Posterior vena cava (tissue), 2 donors: Measurements from ENCODE around the gene ZNF488. TPM values are rescaled to one million over a fixed set of nuclear protein-coding genes. Genes with fewer than 3 reads are reported as not detected.

Experiments used
- DNase-seq: peaks from one replicate; pipeline ENCODE4 v3.0.0-alpha.2; 2020; ENCODE audit warnings: low spot score
- intact Hi-C, 2 donors: fragments of 100-400 bp; cut with DNase I; formaldehyde crosslinking; loops; one replicate each; pipeline versions ENCODE4 v1.14.1 to v1.14.2; 2022 to 2023
- total RNA-seq, 2 donors: library from RNA; stranded (reverse); fragmentation: NEBNext Ultra II Directional; extraction: Animal tissue kit (Norgen Biotek cat#: 25700); gene quantifications; one replicate each; pipeline ENCODE4 v1.2.1, GENCODE V29; 2021
- donor health status: DM: yes; HTN: yes; CAD: no.
- donor health status: DM: yes; HTN: yes; CAD: no.

ZNF488 gene
- total RNA-seq, 2 donors from 2014 or later, result not detected

GRCh38 chr10:47410862-47411261 lies 26.8 kb upstream of the ZNF488 start:
- intact Hi-C loops, result no loop called here
- no peak for DNase-seq

- intact Hi-C loops, result no loop called here
- DNase-seq, result no peak
Observed at GRCh38 chr10:47410271-47410670, 26.2 kb upstream of the ZNF488 start.

GRCh38 chr10:47409866-47410256 lies 25.8 kb upstream of the ZNF488 start:
- intact Hi-C loops, result no loop called here
- peak; percentile 66 for DNase-seq

GRCh38 chr10:47409171-47409865 lies 25.2 kb upstream of the ZNF488 start:
- intact Hi-C loops, result no loop called here
- DNase-seq, result peak; percentile 67

GRCh38 chr10:47408606-47409005 lies 24.5 kb upstream of the ZNF488 start:
- intact Hi-C loops, result no loop called here
- DNase-seq, result no peak

- DNase-seq, result no peak
Observed at GRCh38 chr10:47406870-47407691, 23.0 kb upstream of the ZNF488 start.

GRCh38 chr10:47406548-47406869 lies 22.4 kb upstream of the ZNF488 start:
- peak; percentile 68 for DNase-seq
- intact Hi-C loops, result no loop called here

More at GRCh38 chr10:47406870-47407691, 23.0 kb upstream of the ZNF488 start:
- intact Hi-C loops, result no loop called here

GRCh38 chr10:47405857-47406547 lies 21.9 kb upstream of the ZNF488 start:
- peak; percentile 69 for DNase-seq

GRCh38 chr10:47404937-47405336 lies 20.8 kb upstream of the ZNF488 start:
- DNase-seq, result no peak
- intact Hi-C loops, result no loop called here

More at GRCh38 chr10:47405857-47406547, 21.9 kb upstream of the ZNF488 start:
- intact Hi-C loops, result no loop called here

- intact Hi-C loops, result no loop called here
Observed at GRCh38 chr10:47404446-47404845, 20.4 kb upstream of the ZNF488 start.

GRCh38 chr10:47403446-47404318 lies 19.6 kb upstream of the ZNF488 start:
- DNase-seq, result peak; percentile 58
- intact Hi-C loops, result no loop called here

More at GRCh38 chr10:47404446-47404845, 20.4 kb upstream of the ZNF488 start:
- DNase-seq, result peak; percentile 83

- peak; percentile 83 for DNase-seq
- intact Hi-C loops, result no loop called here
Observed at GRCh38 chr10:47402641-47403301, 18.7 kb upstream of the ZNF488 start.

- DNase-seq, result no peak
- intact Hi-C loops, result no loop called here
Observed at GRCh38 chr10:47401874-47402640, 18.0 kb upstream of the ZNF488 start.

GRCh38 chr10:47401210-47401609 lies 17.1 kb upstream of the ZNF488 start:
- DNase-seq, result no peak
- intact Hi-C loops, result no loop called here

- intact Hi-C loops, result no loop called here
- DNase-seq, result no peak
Observed at GRCh38 chr10:47400786-47401185, 16.7 kb upstream of the ZNF488 start.

GRCh38 chr10:47400251-47400650 lies 16.2 kb upstream of the ZNF488 start:
- intact Hi-C loops, result no loop called here
- no peak for DNase-seq

- DNase-seq, result no peak
- intact Hi-C loops, result no loop called here
Observed at GRCh38 chr10:47397256-47397655, 13.2 kb upstream of the ZNF488 start.

- DNase-seq, result no peak
- intact Hi-C loops, result no loop called here
Observed at GRCh38 chr10:47396311-47396717, 12.2 kb upstream of the ZNF488 start.
